Activated CD4-positive, CD25-positive, alpha-beta regulatory T cell treated with anti-CD3 and anti-CD28 coated beads, Interleukin-2, amount 50 U/mL, for 16 hours (primary cell): ENCODE measurements around the gene TPK1.
"Not testable (repeated sequence)": the region's sequence is repeated elsewhere in the genome, so short reads cannot be mapped to it uniquely, and the experiment has no call there.

ENCODE experiments used
- DNase-seq: peaks from one replicate; pipeline ENCODE4 v3.0.0-alpha.2; 2020; ENCODE audit warnings: low read depth, low spot score

TPK1 gene

GRCh38 chr7:144477348-144477747 is 358.5 kb downstream of the TPK1 start:
- no peak for DNase-seq

GRCh38 chr7:144474800-144475615 is 360.8 kb downstream of the TPK1 start:
- no peak for DNase-seq

DNA sequence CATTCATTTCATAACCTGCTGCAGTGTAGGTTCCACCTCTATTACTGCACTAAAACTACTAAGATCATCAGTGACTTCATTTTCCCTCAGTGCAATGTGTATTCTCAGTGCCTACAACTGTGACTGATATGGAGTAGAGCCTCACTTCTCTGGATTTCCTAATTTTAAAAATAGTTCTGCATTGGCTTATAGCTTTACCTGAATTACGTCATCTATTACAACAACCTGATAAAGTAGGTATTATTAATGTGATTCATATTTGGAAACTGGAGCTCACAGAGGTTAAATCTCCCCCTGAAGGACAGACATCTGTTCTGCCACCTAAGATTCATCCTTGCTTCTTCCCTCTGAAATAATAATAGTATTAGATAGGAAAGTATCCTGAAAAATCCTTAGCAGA is 361.5 kb downstream of the TPK1 start:
- DNase-seq, result no peak

GRCh38 chr7:144473908-144474307 is 361.9 kb downstream of the TPK1 start:
- DNase-seq, result no peak

DNA sequence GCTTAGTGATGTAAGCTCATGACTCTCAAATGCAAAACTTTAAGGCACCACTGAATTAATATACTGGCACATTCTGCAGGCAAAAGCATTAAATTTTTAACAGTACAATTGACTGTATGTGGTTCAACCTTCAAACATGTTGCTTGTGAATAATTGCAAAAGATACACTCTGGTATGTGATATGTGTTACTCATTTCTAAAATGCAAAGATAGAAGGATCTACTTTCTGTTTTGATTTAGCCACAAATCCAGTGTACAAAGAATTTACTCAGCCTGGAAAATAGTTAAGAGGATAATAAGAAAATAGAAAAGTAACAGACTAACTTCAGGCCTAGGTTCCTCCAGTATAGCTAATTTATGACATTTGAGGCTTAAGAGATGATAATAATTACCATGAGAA is 365.8 kb downstream of the TPK1 start:
- DNase-seq, result no peak

DNA sequence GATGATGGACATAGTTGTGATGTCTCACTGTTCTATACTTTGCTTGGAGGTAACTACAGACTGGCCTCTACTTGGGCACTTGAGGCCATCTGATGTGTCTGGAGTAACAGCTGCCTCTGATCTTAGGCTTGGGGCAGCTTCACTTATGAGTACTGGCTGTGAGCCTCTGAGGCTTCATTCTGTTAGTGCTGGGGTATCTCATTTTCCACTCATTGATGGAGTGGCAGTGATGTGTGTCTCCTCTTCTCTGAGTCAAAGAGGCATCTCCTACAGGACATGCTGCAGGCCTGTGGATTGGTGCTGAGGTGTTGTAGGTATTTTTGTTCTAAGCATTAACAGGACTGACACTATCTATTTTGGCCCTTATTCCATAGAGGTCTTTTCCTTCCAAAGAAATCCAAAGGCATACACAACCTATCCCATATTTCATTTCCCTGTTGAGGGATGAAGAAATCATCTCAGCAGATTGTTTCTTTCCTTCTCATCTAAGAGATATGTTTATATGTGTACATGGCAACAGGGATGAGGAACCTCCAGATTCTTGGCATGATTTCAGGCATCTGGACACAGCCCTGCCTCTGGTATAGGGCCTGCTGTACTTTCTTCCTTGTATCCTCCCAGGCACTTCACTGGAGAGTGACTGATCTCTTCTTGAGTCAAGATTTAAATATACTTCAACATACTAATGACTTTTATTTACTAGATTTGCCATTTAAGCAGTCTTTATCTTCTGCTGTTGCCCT is 366.7 kb downstream of the TPK1 start:
- DNase-seq, result no peak

GRCh38 chr7:144459635-144460034 is 376.2 kb downstream of the TPK1 start:
- DNase-seq, result no peak

DNA sequence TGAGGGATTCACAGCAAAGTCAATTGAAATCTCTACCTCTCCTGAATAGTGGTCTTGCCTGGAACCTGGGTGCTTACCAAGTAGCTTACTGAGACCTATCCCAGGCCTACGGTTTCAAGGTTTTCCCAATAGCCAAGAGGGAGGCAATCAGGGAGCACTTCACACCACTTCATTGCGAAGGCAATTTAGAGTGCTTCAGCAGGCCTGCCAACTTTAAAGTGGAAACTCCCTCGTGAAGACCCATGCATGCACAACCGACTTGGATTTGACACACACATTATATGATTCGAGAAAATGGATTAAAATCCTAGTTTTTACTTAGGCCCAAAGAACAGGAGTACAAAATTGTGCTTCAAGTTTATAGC is 380.8 kb downstream of the TPK1 start:
- DNase-seq, result no peak

DNA sequence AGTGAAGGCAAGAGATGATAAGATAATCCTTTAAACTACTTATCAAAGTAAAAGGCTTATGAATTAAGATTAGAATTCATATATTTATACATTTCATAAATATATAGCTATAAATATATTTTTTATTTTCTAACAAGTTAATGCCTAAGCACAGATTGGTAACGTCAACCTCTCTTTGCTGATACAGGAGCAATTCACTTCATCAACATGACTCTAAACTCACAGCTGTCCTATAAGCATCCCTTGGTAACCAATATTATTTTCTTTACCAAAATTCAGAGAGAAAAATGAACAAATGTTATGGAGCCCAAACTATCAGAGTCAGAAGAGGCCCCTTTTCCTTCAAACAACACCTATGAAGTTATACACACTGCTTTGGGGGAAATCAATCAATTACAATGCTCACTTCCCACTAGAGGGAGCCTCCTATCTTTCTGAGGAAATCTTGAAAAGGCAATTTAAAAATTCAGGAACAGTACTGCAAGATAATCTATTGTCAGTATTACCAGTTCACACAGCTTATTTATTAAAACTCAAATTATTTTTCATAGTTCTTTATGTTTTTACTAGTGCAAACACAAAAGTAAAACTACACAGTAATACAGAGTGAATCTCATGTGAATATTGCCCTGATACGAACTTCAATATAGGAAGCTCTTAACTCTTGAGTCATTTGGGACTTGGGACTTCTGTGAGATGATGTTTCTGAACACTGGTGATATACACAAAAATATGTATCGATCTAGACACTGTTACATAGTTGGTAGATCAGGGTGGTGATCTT is 381.4 kb downstream of the TPK1 start:
- DNase-seq, result no peak

DNA sequence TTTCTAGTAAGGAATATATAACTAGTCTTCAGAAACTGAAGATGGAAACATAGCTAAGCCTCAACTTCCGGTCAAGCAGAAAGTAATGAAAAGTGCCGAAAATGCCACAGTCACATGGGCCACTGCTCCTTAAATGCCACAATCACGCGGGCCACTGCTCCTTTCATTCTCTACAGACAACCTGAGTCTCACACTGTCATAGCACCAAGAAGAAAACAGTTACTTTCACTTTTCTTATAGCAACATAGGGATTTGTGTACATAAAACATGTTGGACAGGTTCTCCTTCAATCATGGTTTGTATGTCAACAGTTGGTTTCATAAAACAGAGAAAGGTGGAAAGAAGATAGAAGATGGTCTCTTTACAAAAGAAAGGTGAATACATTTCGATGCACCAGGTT is 383.8 kb downstream of the TPK1 start:
- DNase-seq, result no peak

GRCh38 chr7:144445590-144445989 is 390.3 kb downstream of the TPK1 start:
- no peak for DNase-seq

DNA sequence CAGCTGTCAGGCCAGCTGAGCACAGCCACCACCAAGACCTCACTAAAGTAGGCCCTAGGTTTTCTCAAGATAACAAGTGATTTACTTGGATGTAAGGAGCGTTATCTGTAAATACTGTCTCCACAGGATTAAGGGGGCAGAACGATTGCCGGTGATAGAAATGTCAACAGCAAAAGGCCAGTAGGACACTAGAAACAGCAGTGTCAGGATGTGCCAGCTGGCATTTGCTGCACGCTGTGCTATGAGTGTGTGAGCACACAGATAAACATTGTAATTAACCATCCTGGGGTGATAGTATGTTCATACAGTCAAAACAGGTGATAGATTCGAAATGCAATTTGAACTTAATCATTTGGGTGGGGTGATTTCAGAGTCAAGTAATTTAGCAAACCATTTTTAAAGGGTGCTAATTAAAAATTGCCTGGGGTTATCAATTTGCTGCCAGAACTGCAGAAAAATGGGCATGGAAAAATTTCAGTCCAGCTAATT is 396.1 kb downstream of the TPK1 start:
- DNase-seq, result no peak

- no peak for DNase-seq
These were observed 397.1 kb downstream of the TPK1 start for GRCh38 chr7:144438759-144439158.

DNA sequence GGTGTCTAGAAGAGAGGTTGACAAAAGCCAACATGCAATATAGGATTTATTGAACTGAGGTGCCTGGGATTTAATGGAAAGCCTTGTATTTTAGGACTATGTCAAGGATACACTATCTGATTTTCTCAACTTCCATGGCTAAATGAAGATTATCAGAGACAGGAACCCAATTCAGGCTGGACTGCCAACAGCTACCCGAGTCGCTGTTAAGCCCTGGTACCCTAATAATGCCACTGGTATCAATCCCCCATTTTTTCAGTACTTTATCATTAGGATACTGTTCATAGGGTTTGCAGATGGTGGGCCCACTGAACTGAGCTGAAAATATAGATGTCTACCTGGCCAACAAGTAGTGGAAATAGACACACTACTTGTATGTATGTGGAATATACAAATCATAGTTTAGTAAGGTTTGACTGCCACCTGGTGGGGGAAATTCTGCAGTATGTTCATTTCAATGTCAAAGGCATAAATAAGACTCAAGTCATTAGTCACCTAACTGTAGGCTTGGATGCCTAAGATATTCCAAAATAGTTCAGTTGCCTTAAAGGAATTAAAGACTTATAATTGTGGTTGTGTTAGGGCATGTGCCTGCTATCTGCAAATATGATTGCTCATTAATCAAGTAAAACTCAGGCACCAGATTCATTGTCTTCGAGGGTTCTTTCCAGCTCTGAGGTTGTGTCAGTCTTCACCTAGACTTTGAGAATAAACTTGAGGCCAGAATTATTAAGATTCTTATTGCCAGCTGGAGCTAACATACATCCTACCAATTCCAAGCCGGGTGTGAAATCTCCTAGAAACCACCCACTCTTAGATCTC is 398.3 kb downstream of the TPK1 start:
- peak; percentile 16 for DNase-seq

- DNase-seq, result no peak
These were observed 399.4 kb downstream of the TPK1 start for GRCh38 chr7:144436500-144436899.

GRCh38 chr7:144428431-144428830 is 407.4 kb downstream of the TPK1 start:
- DNase-seq, result no peak

GRCh38 chr7:144427539-144427938 is 408.3 kb downstream of the TPK1 start:
- DNase-seq, result not testable (repeated sequence)

DNA sequence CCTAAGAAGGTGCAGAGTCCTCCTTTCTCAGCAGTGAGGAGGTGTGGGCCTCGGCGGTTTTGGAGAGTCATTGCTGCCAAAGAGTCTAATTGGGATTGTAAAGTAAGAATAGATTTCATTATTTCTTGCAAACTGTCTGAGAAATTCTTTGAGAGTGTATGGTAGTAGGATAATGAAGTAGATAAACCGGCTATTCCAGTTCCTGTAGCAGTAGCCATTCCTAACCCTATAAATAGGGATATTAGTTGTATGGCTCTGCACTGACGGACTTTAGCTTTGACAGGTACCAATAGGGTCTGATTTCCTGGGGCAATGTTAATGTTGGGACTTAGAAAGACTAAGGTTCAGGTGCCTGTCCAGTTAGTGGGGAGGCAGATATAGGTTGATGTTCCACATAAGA is 416.9 kb downstream of the TPK1 start:
- not testable (repeated sequence) for DNase-seq

DNA sequence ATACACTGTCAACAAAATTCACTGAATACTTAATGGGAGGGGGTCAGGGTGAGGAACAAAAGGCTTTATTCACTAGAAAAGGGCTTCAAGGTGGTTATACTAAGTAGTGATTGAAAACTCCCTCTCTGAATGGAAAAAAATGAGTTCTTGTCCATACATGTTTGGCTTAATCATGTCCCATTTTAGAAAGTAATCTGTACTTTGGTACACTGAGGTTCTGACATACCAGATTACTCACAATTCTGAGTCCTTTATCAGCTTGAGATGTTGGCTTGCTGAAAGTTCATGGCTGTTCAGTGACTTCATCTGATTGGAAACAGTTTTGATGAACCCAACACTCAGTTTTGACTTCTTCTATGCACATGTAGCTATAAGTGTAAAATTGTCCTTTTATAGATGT is 419.5 kb downstream of the TPK1 start:
- DNase-seq, result no peak

- no peak for DNase-seq
These were observed 420.0 kb downstream of the TPK1 start for GRCh38 chr7:144415858-144416257.

GRCh38 chr7:144414815-144415214 is 421.0 kb downstream of the TPK1 start:
- no peak for DNase-seq
